AML-193 (cell line): ENCODE results near the gene IFTAP.
"Not testable (repeated sequence)": the region's sequence is repeated elsewhere in the genome, so short reads cannot be mapped to it uniquely, and the experiment has no call there.

Experiments
- DNase-seq, 2 experiments: peaks; one replicate each; lab custom pipeline; 2025; lab: John Stamatoyannopoulos, UW

Gene IFTAP

DNA sequence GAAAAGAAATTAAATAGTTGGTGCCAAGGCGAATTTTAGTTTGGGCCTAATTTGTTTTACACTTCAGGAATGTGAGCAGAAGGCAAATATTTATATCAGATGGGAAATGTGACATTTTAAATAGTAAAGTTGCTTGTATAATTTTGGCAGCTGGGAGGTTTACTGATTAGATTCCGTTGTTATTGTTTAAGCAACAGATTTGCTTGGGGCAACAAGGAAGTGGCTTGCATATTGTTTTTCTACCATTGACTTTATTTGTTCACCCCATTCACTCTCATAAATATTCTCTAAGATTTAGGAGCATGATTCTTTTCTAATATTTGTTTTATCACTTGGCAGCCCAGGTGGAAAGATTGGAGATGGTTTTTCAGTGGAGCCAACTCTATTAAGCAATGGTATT lies 44.3 kb downstream of the IFTAP start:
- DNase-seq = no peak

DNA sequence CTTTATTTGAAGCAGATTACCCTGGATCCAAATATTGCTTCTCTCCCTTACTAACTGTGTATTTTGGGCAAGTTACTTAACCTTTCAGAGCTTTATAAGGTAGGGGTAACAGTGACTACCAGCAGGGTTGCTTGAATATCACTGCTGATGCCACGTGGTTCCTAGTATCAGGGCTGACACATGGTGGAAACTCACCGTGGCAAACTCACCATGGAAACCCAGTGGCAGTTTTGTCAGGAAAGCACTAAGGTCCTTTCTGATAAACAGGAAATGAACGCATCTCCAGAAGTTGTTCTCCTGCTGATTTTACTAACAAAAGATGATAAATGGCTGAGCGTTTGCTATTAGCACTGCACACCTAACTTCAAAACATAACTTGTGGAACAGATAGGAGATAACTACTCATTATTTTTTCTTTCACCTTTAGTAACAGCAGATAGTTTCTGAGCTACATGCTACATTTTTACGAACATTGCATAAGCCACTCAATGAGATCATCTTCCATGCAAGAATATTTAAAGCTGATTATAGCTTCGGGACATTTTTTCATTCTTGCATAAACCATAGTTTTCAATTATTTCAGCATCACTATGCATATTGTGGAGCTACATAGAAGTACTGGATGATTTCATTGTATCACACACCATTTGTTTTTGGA lies 63.4 kb downstream of the IFTAP start:
- no peak for DNase-seq

DNA sequence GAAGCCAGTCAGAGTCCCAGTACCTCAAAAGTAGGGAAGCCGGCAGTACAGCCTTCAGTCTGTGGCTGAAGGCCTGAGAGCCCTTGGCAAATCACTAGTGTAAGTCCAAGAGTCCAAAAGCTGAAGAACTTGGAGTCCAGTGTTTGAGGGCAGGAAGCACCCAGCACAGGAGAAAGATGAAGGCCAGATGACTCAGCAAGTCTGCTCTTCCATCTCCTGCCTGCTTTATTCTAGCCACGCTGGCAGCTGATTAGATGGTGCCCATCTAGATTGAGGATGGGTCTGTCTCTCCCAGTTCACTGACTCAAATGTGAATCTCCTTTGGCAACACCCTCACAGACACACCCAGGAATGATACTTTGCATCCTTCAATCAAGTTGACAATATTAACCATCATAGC lies 67.1 kb downstream of the IFTAP start:
- DNase-seq = not testable (repeated sequence)

DNA sequence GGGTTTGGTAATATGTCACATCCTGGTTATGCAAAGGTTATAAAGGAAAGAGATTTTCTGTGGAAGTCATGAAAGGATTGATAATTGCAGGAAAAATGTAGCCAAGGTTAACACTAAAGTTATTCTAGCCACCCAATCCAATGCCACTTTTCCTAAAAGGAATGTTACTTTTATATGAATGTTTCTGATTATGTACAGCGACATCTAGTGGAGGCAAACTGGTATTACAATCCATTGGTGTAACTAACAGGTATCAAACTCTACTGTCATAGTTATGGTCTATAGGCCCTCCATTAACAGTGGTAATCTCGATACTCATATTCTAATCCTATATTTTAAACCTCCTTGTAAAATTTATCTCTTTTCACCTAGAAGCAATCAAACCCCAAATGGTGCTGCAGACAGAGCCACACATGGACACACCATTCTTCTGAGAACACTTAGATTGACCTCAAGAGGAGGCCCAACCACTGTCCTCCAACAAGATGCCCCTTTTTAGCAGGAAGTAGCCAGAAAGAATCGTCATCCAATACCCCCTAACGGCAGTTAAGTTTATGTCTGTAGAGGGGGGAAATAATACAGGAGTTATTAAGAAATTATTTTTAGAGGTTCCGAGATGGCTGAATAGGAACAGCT lies 78.6 kb downstream of the IFTAP start:
- DNase-seq = peak; percentile 29 to 51

DNA sequence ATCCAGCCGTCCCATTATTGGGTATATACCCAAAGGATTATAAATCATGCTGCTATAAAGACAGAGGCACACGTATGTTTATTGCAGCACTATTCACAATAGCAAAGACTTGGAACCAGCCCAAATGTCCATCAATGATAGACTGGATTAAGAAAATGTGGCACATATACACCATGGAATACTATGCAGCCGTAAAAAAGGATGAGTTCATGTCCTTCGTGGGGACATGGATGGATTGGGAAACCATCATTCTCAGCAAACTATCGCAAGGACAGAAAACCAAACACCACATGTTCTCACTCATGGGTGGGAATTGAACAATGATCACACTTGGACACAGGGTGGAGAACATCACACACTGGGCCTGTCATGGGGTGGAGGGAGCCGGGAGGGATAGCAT lies 85.2 kb downstream of the IFTAP start:
- not testable (repeated sequence) for DNase-seq

DNA sequence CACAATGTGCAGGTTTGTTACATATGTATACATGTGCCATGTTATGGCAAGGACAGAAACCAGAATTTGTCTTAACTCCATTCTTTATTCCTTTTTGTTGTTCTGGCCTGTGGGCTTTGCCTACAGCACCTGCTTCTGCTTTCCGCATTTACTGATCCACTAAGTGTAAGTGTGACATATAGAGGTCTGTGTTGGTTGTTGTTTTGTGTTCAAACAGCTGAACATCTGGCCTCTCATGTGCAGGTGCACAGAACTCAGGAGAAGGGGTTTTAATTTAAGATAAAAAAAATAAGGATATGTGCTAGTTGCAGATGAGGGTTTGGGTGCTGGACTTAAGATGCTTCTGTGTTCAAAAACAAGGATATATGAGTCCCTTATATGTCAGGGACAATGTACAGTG lies 89.5 kb downstream of the IFTAP start:
- no peak for DNase-seq

DNA sequence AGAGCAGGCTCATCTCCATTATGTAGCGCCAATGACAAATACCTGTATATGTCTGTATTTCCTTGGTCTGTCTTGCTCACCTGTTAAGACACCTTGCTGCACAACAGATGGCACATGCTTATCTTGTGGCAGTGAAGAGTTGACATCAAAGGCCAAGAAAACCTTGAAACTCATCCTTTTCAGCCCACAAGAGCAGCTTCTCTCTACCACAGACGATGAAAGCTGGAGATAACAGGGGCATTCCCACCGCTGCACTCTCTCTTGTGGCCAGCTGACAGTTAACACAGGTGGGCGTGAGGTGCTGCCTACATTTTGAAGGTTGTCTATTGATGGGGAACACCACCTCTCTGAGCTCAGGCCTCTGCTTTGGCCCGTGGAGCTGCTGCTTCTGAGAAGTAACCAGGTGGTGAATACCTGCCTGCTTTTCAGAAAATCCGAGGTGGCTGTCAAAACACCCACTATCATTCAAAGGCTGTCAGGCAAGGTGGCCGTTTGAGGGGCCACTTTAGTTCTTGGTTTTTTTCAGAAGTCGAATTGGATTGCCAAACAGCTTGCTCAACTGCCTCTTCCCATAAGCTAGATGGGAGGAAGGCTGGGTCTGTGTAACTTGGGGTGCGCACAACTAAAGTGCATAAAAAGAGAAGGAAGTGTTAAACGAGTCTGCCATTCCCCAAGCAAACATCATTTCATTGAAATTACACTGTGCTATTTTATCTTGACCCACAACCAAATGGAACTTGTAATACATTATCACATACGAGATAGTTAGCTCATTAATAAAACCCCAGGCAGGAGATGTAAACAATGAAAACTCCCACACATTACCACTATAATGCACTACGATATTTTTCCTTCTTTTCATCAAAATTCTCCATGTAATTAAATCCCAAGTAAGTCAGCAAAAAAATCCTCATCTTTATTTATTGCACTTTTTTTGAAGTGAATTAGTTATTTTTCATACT lies 90.8 kb downstream of the IFTAP start:
- DNase-seq = no peak

DNA sequence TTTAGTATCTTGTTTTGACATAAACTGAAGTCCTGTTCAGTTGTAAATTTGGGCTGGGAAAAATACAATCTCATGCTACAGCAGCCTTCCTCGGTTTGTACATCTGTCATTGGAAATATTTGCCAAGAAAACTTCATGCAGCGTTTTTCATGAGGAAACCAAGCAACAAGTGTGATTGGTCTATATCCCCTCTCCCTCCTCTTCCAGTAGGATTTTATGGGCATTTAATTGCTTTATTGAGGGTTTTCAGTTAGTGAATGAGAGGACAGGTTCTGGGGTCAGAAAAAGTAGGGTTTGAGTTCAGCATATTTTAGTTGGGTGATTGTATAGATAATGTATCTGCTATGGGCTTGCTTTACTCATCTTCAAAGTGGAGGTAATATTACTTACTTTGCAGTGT lies 93.8 kb downstream of the IFTAP start:
- no peak for DNase-seq

DNA sequence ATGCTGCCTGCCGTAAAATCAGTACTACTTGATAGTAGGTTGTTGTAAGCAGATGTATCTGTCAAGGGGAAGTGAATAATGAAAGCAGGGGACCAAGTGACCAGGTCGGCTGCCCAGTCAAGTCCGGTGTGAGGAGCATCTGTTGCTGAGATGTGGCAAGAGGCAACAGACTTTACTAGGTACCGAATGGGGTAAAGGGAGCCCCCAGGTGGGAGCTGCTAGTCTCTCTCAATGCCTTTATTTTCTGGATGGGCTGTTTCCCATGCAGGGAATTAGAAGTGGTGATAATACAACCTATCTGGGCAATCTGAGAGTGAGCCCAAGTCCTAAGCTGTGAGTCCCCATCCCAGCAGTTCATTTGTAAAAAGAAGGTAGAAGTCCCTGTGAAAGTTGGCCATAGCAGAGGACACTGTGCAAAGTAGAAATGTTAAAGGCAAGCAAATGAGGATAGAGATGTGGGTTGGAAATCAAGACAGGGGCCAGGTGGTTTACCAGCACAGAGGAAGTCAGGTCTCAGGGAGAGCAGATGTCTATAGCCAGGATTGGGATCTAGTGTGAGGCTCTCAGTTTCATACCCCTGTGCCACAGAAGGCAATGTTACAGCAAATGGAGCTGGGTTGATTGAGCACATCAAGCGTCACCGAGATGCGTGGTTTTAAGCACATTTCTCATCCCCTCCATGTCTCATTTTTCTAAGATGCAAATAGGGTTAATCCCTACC lies 94.4 kb downstream of the IFTAP start:
- no peak for DNase-seq

DNA sequence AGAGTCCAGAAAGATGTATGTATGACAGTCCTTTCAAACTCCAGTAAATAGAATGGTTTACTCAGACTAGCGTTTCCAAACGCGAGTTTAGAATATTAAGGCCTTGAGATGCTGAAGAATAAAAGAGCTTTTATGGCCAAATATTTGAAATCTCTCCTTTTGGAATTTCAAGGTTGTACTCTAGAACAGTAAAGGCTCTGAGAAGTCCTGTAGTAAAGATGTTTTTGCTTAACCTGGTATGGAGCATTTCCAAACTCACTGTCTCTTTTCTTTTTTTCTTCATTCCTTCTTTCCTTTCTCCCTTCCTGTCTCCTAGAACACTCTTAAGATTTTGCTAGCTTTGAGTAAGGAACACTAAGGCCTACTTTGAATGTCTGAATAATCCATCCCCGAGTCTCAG lies 95.1 kb downstream of the IFTAP start:
- no peak for DNase-seq

DNA sequence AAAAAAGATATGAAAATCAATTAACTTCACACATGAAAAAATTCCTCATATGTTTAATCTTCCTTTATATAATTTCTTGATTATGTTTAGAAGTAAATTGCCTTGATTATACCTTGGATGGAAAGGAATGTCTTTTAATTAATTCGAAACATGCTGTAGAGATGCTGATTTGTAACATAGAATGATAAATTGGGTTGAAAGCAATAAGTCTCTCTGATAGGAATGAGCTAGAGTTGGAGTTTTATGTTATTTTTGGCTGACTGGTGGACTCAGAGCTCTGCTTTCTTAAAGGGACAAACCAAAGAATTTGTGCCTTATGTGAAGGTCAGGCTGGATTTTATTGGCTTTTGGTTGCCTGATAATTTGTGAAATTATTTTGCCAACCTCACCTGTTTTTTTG lies 98.4 kb downstream of the IFTAP start:
- no peak for DNase-seq

DNA sequence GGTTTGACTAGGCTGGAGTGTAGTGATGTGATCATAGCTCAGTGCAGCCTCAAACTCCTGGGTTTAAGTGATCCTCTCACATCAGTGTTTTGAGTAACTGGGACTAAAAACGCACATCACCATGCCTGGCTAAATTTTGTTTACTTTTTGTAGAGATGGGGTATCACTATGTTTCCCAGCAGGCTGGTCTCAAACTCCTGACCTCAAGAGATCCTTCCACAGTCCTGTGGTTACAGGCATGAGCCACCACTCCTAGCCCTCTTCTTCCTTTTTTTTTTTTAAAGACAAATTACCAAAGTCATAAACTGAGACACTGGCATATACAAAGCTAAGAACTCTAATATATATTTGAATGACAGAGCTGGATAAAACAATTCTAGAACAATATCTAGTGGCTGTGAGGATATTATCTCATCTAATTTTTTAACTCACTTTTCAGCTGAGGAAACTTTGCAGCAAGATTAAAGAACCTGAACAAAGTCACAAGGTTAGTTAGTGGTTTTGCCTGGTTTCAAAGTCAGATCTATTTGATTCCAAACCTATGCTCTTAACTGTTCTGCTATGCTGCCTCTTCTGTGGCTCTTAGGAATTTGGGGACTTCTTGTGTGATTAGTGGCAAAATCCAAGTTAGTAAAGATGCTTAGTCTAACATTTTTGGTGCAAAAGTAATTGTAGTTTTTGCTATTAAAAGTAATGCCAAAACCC lies 99.0 kb downstream of the IFTAP start:
- DNase-seq = no peak

DNA sequence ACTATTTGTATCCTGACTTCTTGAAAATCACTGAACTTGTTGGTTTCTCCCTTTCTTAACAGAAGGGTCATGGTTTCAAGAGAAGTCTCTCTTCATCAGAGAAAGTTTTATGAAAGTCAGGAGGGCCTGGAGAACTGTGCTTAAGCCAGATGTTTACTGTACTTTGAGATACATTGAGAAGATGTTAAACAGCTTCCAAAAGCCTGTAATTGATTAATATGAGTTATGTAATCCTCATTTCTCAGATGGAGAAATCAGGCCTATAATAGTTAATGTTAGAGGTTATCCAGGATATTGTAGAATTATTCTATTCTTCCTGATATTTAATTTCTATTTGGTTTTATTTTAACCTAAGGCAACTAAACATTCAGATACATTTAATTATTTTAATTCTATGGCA lies 100.8 kb downstream of the IFTAP start:
- DNase-seq = no peak

DNA sequence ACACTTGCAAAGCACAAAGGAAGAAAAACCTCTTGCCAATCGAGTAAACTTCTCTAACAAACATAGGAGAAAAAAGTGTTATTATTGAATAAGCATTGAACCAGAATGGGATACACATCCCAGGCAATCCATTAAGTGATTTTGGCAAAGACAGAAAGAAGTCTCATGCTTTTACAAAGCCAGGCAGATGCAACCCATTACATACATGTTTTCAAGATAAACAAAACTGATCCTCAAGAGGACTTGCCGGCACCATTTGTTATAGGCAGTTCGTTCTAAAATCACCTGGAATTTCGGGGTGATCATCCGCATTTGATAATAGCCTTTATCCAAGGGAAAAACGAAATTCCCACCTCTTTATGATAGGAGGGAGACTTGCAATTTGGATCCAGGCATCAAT lies 101.3 kb downstream of the IFTAP start:
- no peak for DNase-seq

DNA sequence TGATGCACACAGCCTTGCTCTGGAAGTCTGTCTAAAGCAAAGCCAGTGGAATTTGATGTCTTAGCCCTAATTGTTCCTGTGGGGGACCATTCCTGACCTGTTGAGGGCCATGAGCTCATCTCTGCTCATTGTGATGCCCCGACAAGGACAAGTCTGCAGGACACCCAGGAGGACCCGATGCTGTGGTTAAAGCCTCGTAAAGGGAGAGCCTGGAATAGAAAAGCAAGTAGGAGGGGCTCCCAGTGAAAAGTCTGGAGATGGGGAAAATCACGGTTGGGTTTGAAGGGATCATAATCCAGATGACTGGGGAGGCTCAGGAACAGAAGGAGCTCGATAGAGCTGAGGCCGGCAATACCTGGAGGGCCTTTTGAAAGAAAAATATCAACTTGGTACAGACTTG lies 102.2 kb downstream of the IFTAP start:
- no peak for DNase-seq

DNA sequence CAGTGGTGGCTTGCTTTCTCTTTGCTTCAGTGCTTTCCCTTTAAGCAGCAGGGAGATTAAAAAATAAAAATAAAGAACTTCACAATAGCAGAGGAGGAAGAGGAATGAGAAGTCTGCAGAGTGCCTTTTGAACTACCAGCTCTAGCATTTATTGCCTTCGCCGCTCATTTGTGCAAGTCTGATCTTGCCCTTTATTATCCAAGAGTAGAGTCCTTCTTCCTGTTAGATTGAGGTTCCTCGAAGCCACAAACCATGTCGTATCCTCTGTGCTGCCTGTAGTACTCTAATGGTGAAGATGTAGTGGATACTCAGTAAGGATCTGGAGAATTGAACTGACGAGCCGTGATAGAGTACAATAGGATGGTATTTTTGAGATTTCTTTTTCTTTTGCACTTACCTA lies 105.0 kb downstream of the IFTAP start:
- DNase-seq = no peak

DNA sequence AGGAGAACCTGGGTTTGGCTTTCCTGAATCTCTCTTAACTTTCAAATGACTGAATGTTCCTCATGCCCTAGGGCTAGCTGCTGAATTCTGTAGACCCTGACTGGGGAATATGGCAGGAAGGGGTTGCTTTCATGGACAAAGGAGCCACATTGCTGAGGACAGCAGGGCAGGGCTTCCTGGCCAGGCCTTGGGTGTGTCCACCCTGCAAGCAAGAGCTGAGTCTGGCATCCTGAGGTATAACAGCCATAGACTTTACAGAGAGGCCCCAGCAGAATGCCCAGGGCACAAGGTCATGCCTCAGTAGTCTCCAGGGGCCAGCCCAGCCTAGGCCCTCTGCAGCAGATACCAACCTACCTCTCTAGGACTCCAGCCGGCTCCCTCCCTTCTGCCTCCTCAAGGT lies 105.9 kb downstream of the IFTAP start:
- no peak for DNase-seq

DNA sequence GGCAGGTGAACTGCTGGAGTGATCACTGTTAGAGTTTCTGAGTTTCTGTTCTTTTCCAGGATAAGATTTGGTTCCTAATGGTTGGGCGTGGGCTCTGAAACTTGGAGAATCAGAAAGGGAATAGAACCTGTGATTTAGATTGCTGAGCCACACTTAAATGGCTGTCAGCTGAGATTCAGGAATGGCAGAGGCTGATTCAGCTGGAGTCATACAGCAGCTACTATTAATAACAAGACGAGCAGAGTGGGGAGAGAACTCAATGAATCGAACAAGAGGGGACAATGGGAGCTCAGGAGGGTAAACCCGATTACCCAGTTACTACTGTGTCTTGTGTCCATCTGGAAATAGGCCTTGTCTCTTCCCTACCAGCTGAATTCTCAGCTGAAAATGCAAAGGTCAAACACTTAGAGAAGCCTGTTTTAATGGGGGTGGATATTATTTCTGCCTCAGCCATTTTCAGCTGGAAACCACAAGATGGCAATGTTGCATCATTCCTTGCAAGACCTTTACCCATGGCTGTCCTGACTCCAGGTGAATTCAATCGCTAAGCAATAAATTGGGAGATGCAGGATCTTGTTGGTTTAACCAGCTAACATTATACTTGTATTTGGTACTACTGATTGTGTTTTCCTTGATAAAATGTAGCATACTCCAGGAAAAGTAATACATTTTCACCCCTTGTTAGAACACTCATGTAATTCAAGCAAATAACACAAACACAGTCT lies 108.2 kb downstream of the IFTAP start:
- peak; percentile 33 to 44 for DNase-seq

DNA sequence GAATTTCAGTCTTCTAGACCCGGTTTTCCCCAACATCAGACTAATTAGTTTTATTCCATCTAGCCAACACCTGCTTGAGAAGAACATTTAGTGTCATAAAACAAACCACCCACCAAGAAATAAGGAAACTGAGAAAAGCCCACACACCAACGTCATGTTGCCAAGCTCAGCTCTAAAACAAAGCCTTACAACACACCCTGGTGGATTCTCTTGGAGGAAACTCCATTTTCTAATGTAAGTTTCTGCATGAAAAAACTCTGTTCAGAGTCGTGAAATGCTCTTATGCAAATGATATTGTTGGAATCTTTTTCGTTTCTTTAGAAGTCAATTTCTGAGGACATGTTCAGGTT lies 108.7 kb downstream of the IFTAP start:
- no peak for DNase-seq
